ENCODE data around the gene TUBGCP6.

DNA sequence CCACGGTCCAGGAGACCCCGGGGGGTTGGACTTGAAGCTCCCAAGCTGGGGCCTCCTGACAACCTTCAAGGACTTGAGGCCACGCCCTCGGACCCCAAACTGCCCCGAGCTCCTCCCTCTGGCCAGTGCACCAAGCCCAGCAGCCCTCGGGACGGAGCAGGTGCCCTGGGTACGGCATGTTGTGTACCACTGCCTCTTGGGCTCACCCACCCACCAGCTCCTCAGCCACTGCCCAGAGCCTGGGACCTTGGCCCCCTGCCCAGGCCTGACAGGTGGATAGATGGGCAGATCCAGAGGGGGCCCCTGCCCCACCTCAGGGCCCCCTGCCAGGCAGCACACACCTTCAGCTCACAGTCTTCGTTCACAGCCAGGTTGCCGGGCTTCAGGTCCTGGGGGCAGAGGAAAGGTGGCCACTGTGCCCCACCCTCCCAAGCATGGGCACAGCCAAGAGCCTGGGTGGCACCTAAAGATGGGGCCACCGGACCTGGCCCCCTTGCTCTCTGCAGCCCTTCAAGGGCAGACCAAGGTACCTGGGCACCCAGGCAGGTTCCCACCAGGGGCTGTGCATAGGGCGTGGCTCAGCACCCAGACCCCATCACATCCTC lies 11.5 kb upstream of the TUBGCP6 start:
- TF ChIP-seq POLR2A (IDR thresholded peaks at IDR 0.05; ENCODE audit: low read length) (no peak), GATA1 (IDR thresholded peaks at IDR 0.05; ENCODE audit: low read depth, low read length) (no peak)
